NCI-H2029 (cell line): ENCODE data around the gene TNNI3K.

Experiments used
- DNase-seq: peaks from one replicate; lab custom pipeline; 2025; lab: John Stamatoyannopoulos, UW

TNNI3K gene

GRCh38 chr1:74286414-74286813 is 51.2 kb downstream of the TNNI3K start:
- DNase-seq, result no peak

- DNase-seq, result no peak
Measured at GRCh38 chr1:74314438-74314837, 79.3 kb downstream of the TNNI3K start.

GRCh38 chr1:74316302-74316701 is 81.1 kb downstream of the TNNI3K start:
- DNase-seq, result no peak

GRCh38 chr1:74317663-74318062 is 82.5 kb downstream of the TNNI3K start:
- DNase-seq, result no peak

GRCh38 chr1:74323937-74324473 is 88.8 kb downstream of the TNNI3K start:
- no peak for DNase-seq

- DNase-seq, result no peak
Measured at GRCh38 chr1:74324684-74325448, 89.7 kb downstream of the TNNI3K start.

DNA sequence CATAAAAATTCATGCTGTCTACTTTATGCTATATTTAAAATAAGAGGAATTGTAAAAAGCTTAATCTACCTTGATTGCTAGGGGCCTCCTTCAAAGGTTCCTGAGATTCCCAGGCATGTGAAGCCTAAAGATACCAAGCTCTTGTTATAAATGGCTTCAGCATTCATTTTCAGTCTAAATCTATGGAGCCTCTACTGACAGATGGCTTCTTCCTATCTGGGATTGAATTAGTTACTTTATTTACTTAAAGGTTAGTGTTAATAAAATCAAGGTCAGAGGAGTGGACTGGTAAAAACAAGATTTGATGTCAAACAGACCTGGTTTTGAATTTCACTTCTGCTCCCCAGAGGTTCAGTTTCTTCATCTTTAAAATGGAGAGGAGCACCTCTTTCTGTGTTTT is 93.7 kb downstream of the TNNI3K start:
- no peak for DNase-seq

GRCh38 chr1:74333244-74333643 is 98.1 kb downstream of the TNNI3K start:
- DNase-seq, result no peak

GRCh38 chr1:74334147-74334546 is 99.0 kb downstream of the TNNI3K start:
- no peak for DNase-seq

DNA sequence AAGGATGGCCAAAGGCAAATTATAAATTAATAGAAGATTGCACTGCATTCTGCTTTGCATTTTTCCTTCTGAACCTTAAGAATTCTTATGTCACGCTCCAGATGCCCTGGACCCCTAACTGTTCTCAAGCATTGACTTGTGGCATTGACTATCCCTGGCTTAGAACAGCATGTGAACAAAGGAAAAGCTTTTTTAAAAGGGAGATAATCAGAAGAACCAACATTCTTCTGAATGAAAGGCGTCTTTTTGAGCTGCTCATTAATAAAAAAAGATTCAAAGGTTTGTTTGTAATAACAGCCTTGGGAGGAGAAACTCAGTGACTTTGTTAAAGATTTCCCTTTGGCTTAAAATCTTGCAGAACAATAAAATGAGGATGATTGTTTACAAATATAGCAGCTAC is 105.5 kb downstream of the TNNI3K start:
- no peak for DNase-seq

DNA sequence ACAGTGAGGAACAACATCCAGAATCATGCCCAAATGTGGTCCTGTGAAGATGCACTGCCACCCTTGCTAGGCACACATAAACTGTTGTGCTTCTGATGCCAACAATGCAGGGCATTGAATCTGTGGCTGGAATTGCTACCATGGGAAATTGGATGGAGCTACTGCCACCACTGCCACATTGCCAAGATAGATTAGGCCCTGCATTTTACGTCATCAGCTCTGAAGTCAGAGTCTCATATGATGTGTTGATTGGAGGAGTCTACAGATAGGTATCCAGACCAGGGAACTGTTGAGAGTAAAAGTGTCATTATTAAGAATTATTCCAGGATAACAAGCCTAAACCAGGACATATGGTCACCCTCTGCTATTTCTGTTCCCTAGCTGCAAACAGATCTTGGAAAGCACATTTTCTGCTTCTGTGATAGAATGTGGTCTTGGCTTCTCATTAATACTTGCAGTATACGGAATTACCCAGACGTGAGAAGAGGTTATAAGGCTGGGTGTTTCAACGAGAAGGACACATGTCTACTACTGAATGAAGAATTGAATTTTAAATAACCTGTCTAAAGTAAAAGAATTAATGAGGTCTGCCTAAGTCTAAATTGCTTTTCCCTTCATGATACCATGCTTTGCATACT is 106.6 kb downstream of the TNNI3K start:
- no peak for DNase-seq

DNA sequence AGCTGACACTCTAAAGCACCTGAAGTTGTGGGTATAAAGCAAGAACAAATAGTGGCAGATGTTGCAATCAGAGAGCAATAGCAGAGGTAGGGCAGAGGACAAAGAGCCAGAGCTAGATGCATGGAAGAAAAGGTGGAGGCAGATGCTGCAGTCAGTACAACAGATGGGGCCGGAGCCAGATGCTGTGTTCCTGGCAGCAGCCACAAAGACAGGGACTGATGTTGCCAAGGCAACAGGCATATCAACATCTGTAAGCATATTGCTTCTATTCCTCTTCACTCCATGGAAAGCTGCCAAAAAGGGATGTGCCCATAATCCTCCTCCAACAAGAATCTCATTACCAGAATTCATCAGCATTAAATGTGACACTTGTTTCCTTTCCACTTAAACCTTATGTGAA is 108.0 kb downstream of the TNNI3K start:
- peak; percentile 95 for DNase-seq

DNA sequence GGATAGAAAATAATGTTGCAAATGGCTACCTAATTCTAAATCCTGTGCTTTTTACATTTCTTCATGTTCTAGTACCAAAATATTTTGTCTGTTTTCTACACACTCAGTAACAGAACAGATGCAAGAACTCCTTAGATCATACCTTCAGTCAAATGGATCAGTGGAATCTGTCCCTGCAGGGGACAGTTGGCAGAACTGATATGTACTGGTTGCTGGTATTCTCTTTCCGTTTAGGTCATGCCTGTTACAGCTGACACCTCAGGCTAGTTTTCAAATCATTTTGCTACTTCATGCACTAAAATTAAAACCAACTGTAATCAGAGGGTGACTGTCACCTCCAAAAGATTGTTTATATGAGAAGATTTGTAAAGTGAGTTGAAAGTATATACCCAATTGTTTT is 109.2 kb downstream of the TNNI3K start:
- DNase-seq, result no peak

DNA sequence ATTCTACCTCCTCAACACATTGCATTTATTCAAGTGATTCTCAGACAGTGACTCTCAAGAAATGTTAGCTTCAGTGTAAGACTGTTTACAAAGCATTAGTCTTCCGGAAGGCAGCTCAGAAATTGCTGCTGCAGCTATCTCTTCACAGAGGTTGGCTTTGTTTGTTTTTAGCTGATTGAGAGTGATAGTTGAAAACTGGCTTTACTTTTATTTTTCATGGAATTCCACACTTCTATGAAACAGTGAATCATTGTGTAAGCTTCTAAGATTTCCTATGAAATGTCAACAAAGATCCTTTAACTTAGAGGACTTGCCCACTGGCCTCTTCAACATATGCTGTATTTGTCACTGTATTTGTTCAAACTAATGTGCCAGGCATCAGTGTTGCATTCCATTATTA is 121.3 kb downstream of the TNNI3K start:
- no peak for DNase-seq

GRCh38 chr1:74357150-74357549 is 122.0 kb downstream of the TNNI3K start:
- no peak for DNase-seq

DNA sequence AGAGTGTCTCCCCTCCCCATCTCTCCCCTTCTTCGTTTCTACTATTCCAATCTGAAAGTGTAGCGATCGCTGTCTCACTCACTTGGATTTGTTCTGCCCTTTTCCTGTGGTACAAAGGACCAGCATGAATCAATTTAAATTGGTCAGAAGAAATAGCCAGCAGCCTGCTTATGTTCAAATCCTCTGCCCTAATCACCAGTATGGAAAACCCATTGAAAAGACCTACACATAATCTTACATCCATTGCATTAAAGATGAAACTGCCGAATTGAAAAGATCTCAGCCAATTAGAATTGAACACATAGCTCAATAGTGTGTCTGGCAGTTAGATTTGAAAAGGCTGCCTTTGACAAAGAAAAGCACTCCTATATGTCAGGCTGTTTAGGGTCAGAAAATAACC is 122.6 kb downstream of the TNNI3K start:
- no peak for DNase-seq

DNA sequence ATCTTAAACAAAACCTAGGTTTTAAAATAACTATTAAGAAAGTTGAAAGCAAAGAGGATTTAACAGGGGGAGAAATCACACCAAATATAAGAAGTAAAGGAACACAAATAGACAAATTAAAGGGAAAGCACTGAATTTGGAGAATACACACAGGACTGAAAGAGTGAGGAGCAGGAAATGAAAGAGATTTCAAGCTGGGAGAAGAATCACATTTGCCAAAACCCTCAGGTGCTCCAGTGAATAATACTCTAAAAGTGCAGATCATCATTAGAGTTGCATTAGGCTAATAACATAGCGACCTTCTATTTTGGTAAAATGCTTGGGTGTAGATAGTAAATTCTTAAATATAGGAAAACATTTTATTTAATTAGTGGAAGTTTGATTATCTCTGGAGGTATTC is 127.5 kb downstream of the TNNI3K start:
- DNase-seq, result no peak

DNA sequence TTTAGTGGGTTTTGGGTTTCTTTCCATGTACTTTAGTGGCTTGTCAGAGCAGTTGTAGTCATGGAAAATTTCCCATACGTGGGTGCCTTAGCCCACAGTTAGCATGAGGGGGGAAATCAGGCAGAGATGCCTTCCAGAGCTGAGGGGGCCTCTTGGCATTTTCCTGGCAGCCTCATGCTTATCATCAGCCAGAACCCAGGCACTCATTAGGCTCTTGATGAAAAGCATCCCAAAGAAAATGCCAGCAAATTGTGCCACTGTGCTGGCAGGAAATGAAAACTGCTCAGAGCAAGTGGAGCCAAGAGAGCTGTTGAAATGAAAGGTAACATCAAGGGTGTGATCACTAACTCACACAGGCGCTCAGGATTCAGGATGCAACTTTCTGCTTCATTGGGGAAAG is 128.0 kb downstream of the TNNI3K start:
- no peak for DNase-seq

DNA sequence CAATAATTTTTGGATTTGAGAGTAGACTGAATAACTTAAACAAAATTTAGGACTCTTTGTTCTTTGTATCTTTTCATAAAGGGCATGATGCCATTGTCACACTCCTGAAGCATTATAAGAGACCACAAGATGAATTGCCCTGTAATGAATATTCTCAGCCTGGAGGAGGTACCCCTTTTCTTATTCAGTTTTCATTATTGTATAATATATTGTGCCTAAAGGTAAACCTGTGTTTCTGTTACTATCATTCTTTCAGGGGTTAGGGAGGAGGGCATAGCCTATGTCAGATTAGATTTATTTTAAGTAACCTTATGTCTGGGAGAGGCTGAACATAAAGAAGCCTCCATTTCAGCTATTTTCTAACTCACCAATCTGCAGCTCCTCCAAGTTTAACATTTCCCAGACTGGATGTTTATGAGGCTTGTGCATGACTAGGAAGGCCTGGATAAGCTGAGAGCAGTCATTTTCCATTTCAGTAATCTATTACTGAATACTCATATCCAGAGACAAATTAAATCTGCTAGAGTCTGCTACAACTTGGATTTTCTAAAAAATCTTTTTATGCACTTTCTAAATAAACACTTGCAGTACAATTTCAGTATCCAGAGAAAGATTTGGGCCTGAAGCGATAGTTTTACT is 132.1 kb downstream of the TNNI3K start:
- DNase-seq, result no peak

DNA sequence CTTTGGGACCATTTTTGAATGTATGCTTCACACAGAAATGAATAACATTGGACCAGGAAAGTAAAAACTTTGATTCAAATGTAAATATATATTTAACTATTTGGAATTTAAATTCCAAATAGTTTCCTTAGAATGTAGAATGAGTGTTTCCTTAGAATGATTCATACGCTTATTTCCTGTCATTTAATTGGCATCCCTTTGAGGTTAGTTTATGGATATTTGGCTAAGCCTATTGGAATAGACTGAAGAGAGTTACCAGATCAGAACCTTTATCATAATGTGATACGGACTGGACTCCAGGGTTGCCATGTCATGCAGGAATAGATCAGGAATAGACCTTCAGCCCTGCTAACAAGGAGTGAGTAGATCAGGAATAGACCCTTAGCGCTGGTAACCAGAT is 133.1 kb downstream of the TNNI3K start:
- DNase-seq, result no peak

GRCh38 chr1:74375376-74375775 is 140.2 kb downstream of the TNNI3K start:
- no peak for DNase-seq

DNA sequence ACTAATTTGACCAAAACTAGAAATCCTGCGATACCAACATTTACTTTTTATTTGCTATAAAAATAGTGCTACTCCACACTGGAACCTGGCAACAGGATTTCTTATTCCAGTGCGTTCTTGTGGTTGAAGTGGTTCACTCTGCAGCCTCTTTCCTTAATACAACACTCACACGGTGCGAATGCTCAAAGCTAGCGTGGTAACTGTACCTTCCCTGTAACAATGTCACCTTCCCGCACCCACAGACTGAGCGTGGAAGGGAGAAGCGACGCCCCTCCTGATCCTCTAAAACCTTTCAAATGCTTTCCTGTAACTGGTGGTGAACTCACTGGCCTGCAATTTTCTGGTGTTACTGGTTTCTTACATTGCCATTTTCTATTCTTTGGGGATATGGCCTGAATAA is 145.1 kb downstream of the TNNI3K start:
- no peak for DNase-seq

GRCh38 chr1:74388855-74389254 is 153.7 kb downstream of the TNNI3K start:
- no peak for DNase-seq
